Activated naive CD4-positive, alpha-beta T cell (primary cell): ENCODE results near the gene NR6A1.

Experiments
- DNase-seq, 4 experiments: peaks; one replicate each; lab custom pipeline; 2025; lab: John Stamatoyannopoulos, UW

Gene NR6A1

GRCh38 chr9:124526174-124526573, 244.9 kb downstream of the NR6A1 start:
- no peak for DNase-seq

GRCh38 chr9:124522121-124523098, 248.7 kb downstream of the NR6A1 start:
- DNase-seq: no peak

GRCh38 chr9:124521142-124521541, 250.0 kb downstream of the NR6A1 start:
- no peak for DNase-seq

- no peak for DNase-seq
These were observed 250.9 kb downstream of the NR6A1 start for GRCh38 chr9:124520206-124520596.

- DNase-seq: no peak
These were observed 253.0 kb downstream of the NR6A1 start for GRCh38 chr9:124518116-124518515.

- DNase-seq: no peak
These were observed 253.5 kb downstream of the NR6A1 start for GRCh38 chr9:124517600-124517999.

- DNase-seq: no peak
These were observed 256.2 kb downstream of the NR6A1 start for GRCh38 chr9:124514874-124515273.

GRCh38 chr9:124514125-124514524, 257.0 kb downstream of the NR6A1 start:
- no peak for DNase-seq

- DNase-seq: no peak
These were observed 257.6 kb downstream of the NR6A1 start for GRCh38 chr9:124513376-124513994.

GRCh38 chr9:124512806-124513204, 258.3 kb downstream of the NR6A1 start:
- no peak for DNase-seq

- no peak for DNase-seq
These were observed 259.0 kb downstream of the NR6A1 start for GRCh38 chr9:124511891-124512805.

GRCh38 chr9:124511426-124511840, 259.7 kb downstream of the NR6A1 start:
- DNase-seq: no peak

- no peak for DNase-seq
These were observed 260.3 kb downstream of the NR6A1 start for GRCh38 chr9:124510650-124511425.

- DNase-seq: no peak
These were observed 263.2 kb downstream of the NR6A1 start for GRCh38 chr9:124507880-124508423.

GRCh38 chr9:124506931-124507879, 263.9 kb downstream of the NR6A1 start, which contains the start of gene NR5A1:
NR5A1 (minus strand) TSS chr9:124507399; CDS start chr9:124503395, 4,004 bp downstream.
- no peak for DNase-seq

GRCh38 chr9:124506433-124506832, 264.7 kb downstream of the NR6A1 start:
- DNase-seq: no peak

GRCh38 chr9:124505901-124506346, 265.2 kb downstream of the NR6A1 start:
- DNase-seq: no peak

GRCh38 chr9:124505006-124505900, 265.9 kb downstream of the NR6A1 start:
- DNase-seq: no peak
